ENCODE results near the gene SH3RF1. TPM values are rescaled to one million over a fixed set of nuclear protein-coding genes. Genes with fewer than 3 reads are reported as not detected.

The SH3RF1 gene
- total and polyA plus RNA-seq, 2 experiments from 2014 or later = 7.8 to 12.4 TPM

DNA sequence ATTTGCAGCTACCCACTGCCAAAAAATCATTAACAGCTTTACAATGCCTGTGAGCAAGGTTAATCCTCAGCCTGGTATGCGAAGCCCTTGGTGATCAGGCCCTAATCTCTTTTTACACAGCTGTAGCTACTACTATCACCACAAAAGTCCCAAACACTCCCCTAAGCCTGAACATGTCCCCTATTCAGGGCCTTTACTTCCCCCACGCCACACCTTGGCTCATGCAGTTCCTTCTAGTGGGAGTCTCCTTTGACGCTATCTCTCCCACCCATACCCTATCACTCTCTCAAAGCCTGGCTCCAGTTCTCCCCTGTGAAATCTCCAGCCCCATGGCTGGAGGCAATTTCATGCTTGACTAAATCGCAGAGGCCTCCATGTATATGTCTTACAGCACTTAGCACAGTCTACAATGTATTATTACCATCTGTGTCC lies 170.1 kb downstream of the SH3RF1 start:
- Histone ChIP-seq H3K79me2 (replicated peaks; ENCODE audit: insufficient read depth) (no peaks in the 10 kb centered on the region; the same call in 1 of the 2 replicates), H3F3A (replicated peaks; ENCODE audit: low read depth) (no peaks in the 10 kb centered on the region), H3K4me2 (no peak overlapping the region), H3K27me3 (ENCODE audit: insufficient read depth) (no peaks in the 10 kb centered on the region), H3K9me2 (ENCODE audit: insufficient read depth) (peaks cover 5% of the 10 kb centered on the region; the same call in 1 of the 2 replicates), H3K36me3 (ENCODE audit: insufficient read depth) (no peaks in the 10 kb centered on the region), H3K4me3 (no peak overlapping the region), H2AFZ (no peak overlapping the region), H3K27ac (ENCODE audit: low read depth) (no peak overlapping the region), H3K4me1 (ENCODE audit: insufficient read depth) (peaks cover 11% of the 10 kb centered on the region), H4K20me1 (replicated peaks; ENCODE audit: insufficient read depth) (no peaks in the 10 kb centered on the region)
- TF ChIP-seq REST (IDR thresholded peaks at IDR 0.05; ENCODE audit: unreplicated experiment) (no peak), ZNF331 (CRISPR knock-in tag; IDR thresholded peaks at IDR 0.05; ENCODE audit: low read depth) (no peak), JUNB (IDR thresholded peaks at IDR 0.05; ENCODE audit: unreplicated experiment) (no peak), STAT1 (IDR thresholded peaks at IDR 0.05; ENCODE audit: unreplicated experiment) (no peak), ZNF462 (CRISPR knock-in tag; IDR thresholded peaks at IDR 0.05) (no peak), EZH2phosphoT487 (IDR thresholded peaks at IDR 0.05; ENCODE audit: unreplicated experiment) (no peak), NANOG (IDR thresholded peaks at IDR 0.05; ENCODE audit: borderline replicate concordance) (no peak), ZNF114 (CRISPR knock-in tag; IDR thresholded peaks at IDR 0.05) (no peak), CTCF (conservative IDR thresholded peaks at IDR 0.05; ENCODE audit: low read depth in 2 of 2) (no peak), CREB1 (CRISPR knock-in tag; IDR thresholded peaks at IDR 0.05; ENCODE audit: low read depth) (no peak), POLR2AphosphoS5 (IDR thresholded peaks at IDR 0.05; ENCODE audit: low read depth) (no peak), EZH2 (IDR thresholded peaks at IDR 0.05; ENCODE audit: low read depth, unreplicated experiment) (no peak)
- TF ChIP-seq, protein P1, sequence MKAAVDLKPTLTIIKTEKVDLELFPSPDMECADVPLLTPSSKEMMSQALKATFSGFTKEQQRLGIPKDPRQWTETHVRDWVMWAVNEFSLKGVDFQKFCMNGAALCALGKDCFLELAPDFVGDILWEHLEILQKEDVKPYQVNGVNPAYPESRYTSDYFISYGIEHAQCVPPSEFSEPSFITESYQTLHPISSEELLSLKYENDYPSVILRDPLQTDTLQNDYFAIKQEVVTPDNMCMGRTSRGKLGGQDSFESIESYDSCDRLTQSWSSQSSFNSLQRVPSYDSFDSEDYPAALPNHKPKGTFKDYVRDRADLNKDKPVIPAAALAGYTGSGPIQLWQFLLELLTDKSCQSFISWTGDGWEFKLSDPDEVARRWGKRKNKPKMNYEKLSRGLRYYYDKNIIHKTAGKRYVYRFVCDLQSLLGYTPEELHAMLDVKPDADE (IDR thresholded peaks at IDR 0.05) = no peak
- H3K4me1 Mint-ChIP-seq = peaks cover 30% of the 10 kb centered on the region
- no peak for DNase-seq (ENCODE audit: low spot score)
- H3K27me3 Mint-ChIP-seq (ENCODE audit: insufficient read depth, low read depth, poor library complexity) = no peaks in the 10 kb centered on the region
- peaks cover 17% of the 10 kb centered on the region for H3K36me3 Mint-ChIP-seq (ENCODE audit: low read depth)
- H3K9me3 Mint-ChIP-seq = no peaks in the 10 kb centered on the region
- peak overlapping the region; percentile 50; the same call in 1 of the 2 replicates for H3K27ac Mint-ChIP-seq
- H3K4me3 Mint-ChIP-seq = no peak overlapping the region
- no peak for ATAC-seq

All from GM23338 (cell line).